ENCODE measurements around the gene BICRAL. TPM values are rescaled to one million over a fixed set of nuclear protein-coding genes. Genes with fewer than 3 reads are reported as not detected.
"Not testable (repeated sequence)": the region's sequence is repeated elsewhere in the genome, so short reads cannot be mapped to it uniquely, and the experiment has no call there.

The BICRAL gene
- total RNA-seq, 3 donors from 2014 or later, result 16.7 to 25.2 (median 16.8) TPM

GRCh38 chr6:42808492-42809483, 26.9 kb downstream of the BICRAL start:
- Histone ChIP-seq H3K4me1 (no peaks in the 10 kb centered on the region), H3K27ac (peak overlapping the region; percentile 38 to 43), H3K4me3 (no peak overlapping the region), H3K27me3 (no peaks in the 10 kb centered on the region), H3K36me3 (no peaks in the 10 kb centered on the region), H3K9me3 (no peaks in the 10 kb centered on the region)
- TF ChIP-seq CTCF (IDR thresholded peaks at IDR 0.05) (no peak), POLR2AphosphoS5 (IDR thresholded peaks at IDR 0.05) (no peak), POLR2A (IDR thresholded peaks at IDR 0.05) (no peak)
- no peak for DNase-seq (ENCODE audit: low spot score in 2 of 2)
- intact Hi-C loops (cut with DNase I; ENCODE audit: low total_unique reads), result no loop called here

GRCh38 chr6:42813074-42813645, 31.3 kb downstream of the BICRAL start:
- no peaks in the 10 kb centered on the region for H3K4me1 ChIP-seq
- DNase-seq (ENCODE audit: low spot score in 2 of 2), result no peak
- TF ChIP-seq POLR2A (IDR thresholded peaks at IDR 0.05), result no peak
- no peak for TF ChIP-seq CTCF (IDR thresholded peaks at IDR 0.05)
- no peak for TF ChIP-seq POLR2AphosphoS5 (IDR thresholded peaks at IDR 0.05)
- no peaks in the 10 kb centered on the region for H3K27me3 ChIP-seq
- no peak overlapping the region for H3K4me3 ChIP-seq
- H3K36me3 ChIP-seq, result no peaks in the 10 kb centered on the region
- H3K9me3 ChIP-seq, result no peaks in the 10 kb centered on the region
- no peak overlapping the region for H3K27ac ChIP-seq
- intact Hi-C loops (cut with DNase I; ENCODE audit: low total_unique reads), result no loop called here

- Histone ChIP-seq H3K9me3 (no peaks in the 10 kb centered on the region), H3K4me3 (no peak overlapping the region), H3K36me3 (no peaks in the 10 kb centered on the region), H3K4me1 (no peaks in the 10 kb centered on the region), H3K27ac (no peak overlapping the region), H3K27me3 (no peaks in the 10 kb centered on the region)
- intact Hi-C loops (cut with DNase I; ENCODE audit: low total_unique reads), result no loop called here
- no peak for TF ChIP-seq CTCF (IDR thresholded peaks at IDR 0.05)
- TF ChIP-seq POLR2AphosphoS5 (IDR thresholded peaks at IDR 0.05), result no peak
- no peak for TF ChIP-seq POLR2A (IDR thresholded peaks at IDR 0.05)
- no peak for DNase-seq (ENCODE audit: low spot score in 2 of 2)
These were observed 32.1 kb downstream of the BICRAL start for GRCh38 chr6:42813906-42814444.

- intact Hi-C loops (cut with DNase I; ENCODE audit: low total_unique reads); H3K27me3 ChIP-seq; H3K4me1 ChIP-seq; H3K27ac ChIP-seq; DNase-seq (ENCODE audit: low spot score in 2 of 2); H3K4me3 ChIP-seq; H3K36me3 ChIP-seq; H3K9me3 ChIP-seq: not testable (repeated sequence)
These were observed 33.9 kb downstream of the BICRAL start for GRCh38 chr6:42815726-42816125.

- TF ChIP-seq POLR2AphosphoS5 (IDR thresholded peaks at IDR 0.05) (no peak), CTCF (IDR thresholded peaks at IDR 0.05) (no peak), POLR2A (IDR thresholded peaks at IDR 0.05) (no peak)
- no peak overlapping the region for H3K27ac ChIP-seq
- no peak overlapping the region for H3K4me3 ChIP-seq
- DNase-seq (ENCODE audit: low spot score in 2 of 2), result no peak
- no peaks in the 10 kb centered on the region for H3K9me3 ChIP-seq
- no peaks in the 10 kb centered on the region for H3K27me3 ChIP-seq
- H3K36me3 ChIP-seq, result no peaks in the 10 kb centered on the region
- H3K4me1 ChIP-seq, result peaks cover 0 to 3% of the 10 kb centered on the region in 2 donors
- intact Hi-C loops (cut with DNase I; ENCODE audit: low total_unique reads), result no loop called here
These were observed 36.1 kb downstream of the BICRAL start for GRCh38 chr6:42817907-42818306.

Measured in breast epithelium (tissue), 4 donors.